SIG-M5 (cell line): Measurements from ENCODE around the gene OSBPL6.
"Not testable (repeated sequence)": the region's sequence is repeated elsewhere in the genome, so short reads cannot be mapped to it uniquely, and the experiment has no call there.

Experiments
- DNase-seq: peaks from one replicate; lab custom pipeline; 2025; lab: John Stamatoyannopoulos, UW

OSBPL6 gene

DNA sequence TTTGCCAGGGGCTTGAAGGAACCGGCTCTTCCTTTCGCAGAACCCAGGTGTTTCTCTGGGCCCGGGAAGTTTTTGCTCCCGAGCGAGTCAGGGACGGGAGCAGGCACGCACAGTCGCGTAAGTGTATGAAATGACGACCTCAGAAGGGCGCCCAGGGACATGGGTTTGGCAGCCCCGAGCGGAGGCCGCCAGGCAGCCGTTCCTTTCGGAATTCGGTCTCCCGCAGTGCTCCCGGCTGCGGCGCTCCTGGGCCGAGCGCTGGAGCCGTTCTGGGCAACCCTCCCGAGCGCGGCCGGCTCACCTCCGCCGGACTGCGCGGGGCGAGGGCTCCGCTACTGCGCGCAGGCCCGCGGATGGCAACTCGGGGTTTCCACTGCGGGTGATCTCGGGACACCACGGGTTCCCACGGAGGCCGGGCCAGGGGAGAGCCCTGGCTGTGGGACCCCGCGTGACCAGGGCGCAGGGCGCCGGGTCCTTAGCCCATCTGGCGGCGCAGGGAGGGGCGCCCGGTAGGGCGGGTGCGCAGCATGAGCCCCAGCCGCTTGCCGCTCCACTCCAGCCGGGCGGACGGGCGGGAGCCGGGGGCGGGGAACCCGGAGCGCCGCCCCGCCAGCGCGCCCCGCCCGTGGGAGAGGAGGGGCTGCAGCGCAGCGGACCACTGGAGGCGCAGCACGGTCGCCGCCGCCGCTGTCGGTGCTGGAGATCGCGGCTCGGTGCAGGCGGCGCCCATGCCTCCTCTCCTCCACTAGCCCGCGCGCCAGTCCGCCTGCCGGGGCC is at the start of gene OSBPL6:
Gene OSBPL6, plus strand, starts transcription at position 690 of the 777 bp plus-strand sequence. CDS start 111,673 bp downstream, outside the sequence.
- no peak for DNase-seq

DNA sequence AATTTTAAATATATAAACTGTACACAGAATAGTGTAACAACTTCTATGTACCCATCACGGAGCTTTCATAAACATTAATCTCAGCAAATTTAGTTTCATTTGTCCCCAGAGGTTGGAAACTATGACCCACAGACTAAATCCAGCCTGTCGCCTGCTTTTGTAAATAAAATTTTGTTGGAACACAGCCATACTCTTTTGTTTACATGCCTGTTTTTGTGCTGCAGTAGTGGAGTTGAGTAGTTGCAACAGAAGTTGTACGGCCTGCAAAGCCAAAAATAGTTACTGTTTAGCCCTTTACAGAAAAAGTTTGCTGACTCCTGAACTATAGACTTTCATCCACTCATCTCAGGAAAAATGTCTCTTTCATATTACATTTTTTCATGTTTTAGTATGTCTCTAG is 42.3 kb upstream of the OSBPL6 start:
- no peak for DNase-seq

DNA sequence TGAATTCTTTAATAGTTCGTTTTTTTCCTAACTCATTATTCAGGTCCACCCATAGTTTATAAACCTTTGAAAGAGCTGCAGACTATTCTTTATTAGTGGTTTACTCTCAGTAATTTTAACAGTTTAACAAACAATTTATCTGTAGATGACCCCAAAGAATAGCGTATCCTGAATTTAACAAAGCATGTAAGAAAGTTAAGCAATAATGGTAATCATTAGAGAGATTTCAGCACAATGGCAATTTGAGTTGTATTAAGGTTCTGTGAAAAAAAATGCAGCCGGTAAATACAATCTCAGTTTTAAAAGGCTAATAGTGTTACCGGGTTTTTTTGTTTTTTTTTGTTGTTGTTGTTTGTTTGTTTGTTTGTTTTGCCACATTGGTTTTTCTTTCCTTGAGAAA is 41.8 kb upstream of the OSBPL6 start:
- DNase-seq = no peak

DNA sequence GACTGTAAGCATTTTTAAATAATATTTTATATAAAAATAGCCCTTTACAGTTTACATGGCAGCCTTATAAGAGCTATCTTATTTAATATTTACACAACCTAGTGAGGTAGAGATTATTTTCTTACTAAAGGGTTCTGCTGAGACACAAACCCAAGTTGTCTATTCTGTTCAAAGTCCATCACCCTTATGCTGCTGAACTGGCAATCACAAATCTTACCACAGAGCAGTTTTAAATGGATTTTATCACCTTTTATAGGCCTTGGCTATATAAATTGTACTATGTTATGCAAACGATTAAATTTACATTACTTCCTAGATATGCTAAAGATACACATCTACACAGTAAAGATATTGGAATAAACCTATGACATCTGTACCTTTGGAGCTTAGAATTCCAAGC is 41.3 kb upstream of the OSBPL6 start:
- no peak for DNase-seq

DNA sequence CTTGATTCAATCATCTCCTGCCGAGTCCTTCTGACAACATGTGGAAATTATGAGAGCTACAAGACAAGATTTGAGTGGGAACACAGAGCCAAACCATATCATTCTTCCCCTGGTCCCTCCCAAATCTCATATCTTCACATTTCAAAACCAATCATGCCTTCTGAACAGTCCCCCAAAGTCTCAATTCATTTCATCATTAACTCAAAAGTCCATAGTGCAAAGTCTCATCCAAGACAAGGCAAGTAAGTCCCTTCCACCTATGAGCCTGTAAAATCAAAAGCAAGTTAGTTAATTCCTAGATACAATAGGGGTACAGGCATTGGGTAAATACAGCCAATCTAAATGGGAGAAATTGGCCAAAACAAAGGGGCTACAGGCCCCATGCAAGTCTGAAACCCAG is 40.4 kb upstream of the OSBPL6 start:
- DNase-seq = not testable (repeated sequence)

DNA sequence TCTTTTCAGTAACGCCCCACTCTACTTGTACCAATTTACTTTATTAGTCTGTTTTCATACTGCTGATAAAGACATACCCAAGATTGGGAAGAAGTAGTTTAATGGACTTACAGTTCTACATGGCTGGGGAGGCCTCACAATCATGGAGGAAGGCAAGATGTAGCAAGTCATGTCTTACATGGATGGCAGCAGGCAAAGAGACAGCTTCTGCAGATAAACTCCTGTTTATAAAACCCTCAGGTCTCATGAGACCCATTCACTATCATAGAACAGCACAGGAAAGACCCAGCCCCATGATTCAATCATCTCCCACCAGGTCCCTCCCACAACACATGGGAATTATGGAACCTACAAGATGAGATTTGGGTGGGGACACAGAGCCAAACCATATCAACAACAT is 38.8 kb upstream of the OSBPL6 start:
- DNase-seq = no peak

DNA sequence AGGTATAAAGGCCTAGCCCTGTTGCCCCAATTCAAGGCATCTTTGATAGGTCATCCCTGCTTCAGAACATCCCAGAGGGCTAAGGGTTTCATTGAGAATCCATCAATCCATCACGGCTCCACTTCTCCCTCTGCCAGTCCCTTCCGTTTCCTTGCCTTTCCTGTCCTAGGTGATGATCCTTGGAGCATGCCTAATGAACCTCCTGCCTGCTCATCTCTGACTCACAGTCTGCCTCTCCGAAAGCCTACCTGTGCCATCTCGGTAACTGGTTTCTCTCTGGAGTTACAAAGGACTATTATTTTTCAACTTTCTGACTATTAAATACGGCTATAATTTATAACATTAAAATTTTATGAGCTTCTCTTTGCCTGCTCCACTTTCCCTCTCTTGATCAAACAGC is 36.7 kb upstream of the OSBPL6 start:
- DNase-seq = no peak

DNA sequence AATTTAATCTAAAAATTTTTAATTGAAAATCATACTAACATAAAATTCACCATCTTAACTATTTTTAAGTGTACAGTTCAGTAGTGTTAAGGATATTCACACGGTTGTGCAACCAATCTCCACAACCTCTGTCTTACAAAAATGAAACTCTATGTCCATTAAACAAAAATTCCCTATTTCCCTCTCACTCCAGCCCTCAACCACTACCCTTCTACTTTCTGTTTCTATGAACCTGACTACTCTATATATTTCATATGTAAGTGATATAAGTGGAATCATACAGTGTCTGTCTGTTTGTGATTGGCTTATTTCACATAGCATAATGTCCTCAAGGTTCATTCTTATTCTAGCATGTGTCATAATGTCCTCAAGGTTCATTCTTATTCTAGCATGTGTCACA is 34.3 kb upstream of the OSBPL6 start:
- DNase-seq = no peak

DNA sequence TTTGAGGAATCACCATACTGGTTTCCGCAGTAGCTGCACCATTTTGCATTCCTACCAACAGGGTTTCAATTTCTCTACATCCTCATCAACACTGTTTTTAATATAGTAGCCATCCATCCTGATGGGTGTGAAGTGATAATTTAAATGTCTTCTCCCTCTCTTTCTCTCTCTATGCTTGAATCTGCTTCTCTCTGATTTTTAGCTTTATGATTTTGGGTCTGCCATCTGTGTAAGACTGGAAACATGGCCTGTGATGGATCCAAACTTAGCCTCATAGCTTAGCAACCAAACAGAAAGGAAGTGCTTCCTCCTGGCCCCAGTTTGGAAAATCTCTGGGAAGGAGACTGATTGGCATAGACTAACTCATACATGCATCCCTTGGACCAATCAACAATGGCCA is 33.7 kb upstream of the OSBPL6 start:
- no peak for DNase-seq

DNA sequence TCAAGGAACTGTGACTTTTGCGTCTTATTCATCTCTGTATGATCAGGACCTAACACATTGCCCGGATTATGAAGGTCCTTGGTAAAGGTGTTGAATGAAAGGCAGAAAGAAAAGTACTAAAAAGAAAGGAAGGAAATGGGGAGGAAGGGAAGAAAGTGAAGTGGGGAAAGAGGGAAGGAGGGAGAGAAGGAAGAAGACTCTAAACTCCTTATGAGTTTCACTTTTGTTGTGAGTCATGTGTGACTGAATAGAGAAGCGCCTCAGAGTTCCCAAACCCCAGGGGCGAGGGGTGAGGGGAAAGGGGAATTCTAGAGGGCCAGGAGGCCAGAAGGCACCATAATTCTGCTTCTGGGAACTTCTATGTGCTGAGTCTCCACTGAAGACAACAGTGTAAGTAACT is 30.9 kb upstream of the OSBPL6 start:
- DNase-seq = no peak

DNA sequence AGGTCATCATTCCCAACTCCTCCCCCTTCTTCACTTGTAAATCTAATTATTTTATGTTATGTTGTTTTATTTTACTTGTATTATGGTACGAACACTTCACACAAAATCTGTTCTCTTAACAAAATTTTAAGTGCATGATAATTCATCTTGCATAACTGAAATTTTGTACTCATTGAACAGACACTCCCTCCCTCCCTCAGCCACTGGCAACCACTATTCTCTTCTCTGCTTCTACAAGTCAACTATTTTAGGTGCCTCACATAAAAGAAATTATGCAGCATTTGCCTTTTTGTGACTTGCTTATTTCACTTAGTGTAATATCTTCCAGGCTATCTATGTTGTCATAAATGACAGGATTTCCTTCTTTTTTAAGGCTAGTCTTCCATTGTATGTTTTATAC is 30.4 kb upstream of the OSBPL6 start:
- no peak for DNase-seq

DNA sequence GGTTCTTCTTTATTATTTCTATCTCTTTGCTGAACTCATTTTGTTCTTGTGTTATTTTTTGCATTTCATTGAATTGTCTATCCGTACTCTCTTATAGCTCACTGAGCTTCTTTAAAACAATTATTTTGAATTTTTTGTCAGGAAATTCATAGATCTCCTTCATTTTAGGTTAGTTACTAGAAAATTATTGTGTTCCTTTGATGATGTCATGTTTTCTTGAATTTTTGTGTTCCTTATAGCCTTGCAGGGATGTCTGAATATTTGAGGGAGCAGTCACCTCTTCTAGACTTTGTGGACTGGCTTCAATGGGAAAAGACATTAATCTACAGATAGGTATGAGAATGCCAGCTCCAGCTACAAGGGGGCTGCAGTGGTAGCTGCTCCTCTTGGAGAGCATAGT is 20.7 kb upstream of the OSBPL6 start:
- DNase-seq = no peak

DNA sequence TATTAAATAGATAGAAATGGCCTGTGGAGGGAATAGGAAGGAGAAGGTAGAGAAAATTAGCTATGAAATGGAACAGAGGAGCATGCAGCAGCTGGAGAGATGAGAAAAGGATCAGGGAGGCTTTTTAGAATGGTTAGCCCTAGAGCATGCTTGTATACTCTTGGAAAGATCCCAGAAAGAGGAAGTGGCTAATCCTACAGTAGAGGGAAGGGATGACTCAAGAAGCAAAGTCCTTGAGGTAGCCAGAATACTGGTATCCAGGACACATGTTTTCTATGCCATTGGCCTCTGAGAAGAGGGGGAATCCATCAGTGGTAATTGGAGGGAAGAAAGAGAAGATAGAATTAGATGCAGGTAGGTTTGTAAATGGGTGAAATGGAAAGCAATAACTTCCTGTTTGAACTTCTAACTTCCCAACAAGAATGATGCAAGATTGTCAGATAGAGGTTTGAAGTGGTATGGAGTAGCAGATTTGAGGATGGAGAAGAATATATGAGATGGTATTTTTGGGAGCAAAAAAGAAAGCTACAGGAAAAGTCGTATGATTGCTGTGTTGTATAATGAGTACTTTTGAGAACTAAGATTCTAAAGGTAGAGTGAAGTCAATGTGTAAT is 17.1 kb upstream of the OSBPL6 start:
- DNase-seq = peak; percentile 19

DNA sequence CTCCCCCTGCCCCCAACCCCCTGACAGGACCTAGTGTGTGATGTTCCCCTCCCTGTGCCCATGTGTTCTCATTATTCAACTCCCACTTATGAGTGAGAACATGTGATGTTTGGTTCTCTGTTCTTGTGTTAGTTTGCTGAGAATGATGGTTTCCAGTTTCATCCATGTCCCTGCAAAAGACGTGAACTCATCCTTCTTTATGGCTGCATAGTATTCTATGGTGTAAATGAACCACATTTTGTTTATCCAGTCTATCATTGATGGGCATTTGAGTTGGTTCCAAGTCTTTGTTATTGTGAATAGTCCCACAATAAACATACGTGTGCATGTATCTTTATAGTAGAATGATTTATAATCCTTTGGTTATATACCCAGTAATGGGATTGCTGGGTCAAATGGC is 13.7 kb upstream of the OSBPL6 start:
- not testable (repeated sequence) for DNase-seq

DNA sequence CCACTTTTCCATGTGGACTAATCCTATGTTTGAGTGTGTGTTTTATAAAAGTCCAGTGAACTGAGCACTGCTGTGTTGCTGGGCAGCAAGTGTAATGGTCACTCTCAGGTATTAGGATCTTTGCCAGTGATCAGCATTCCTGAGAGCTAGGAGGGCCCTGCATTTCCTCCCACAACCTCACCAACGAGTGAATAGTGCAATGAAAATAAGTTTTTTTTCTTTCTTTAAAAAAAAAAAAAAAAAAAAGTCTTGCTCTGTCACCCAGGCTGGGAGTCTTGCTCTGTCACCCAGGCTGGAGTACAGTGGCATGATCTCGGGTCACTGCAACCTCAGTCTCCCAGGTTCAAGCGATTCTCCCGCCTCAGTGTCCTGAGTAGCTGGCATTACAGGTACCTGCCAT is 6.5 kb upstream of the OSBPL6 start:
- DNase-seq = no peak

DNA sequence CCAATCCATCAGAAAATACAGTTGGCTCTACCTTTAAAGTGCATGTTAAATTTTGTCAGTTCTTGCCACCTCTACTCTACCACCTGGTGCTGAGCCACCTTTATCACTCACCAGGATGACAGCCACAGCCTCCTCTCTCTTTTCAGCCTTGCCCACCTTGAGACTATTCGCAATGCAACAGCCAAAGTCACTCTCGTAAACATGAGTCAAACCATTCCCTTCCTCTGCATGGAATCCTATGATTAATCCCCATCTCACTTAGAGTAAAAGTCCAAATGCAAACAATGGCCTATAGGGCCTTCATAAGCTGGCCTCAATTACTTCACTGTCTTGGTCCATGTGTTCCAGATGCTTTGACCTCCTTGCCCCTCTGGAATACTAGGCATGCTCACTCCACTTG is 5.8 kb upstream of the OSBPL6 start:
- no peak for DNase-seq

DNA sequence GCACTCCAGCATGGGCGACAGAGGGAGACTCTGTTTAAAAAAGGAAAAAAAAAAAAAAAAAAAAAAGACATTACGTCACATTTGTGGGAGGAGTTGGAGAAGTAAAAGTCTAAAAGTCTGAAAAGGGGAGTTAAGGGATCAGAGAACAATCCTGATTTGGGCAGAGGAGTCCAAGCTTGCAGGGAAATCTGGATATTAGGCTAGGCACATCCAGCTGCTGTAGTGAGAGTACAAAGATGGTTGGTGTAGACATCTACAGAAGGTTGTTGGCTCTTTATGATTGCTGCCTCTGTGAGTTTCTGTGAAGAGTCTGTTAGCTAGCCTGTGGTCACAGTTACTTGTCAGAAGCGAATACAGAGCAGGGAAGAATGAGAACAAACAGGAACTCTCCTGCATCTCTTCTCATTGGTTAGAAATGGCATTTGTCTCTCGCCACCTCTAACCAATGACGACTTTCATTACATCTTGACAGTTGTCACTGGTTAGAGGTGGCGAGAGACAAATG is 3.3 kb upstream of the OSBPL6 start:
- no peak for DNase-seq

DNA sequence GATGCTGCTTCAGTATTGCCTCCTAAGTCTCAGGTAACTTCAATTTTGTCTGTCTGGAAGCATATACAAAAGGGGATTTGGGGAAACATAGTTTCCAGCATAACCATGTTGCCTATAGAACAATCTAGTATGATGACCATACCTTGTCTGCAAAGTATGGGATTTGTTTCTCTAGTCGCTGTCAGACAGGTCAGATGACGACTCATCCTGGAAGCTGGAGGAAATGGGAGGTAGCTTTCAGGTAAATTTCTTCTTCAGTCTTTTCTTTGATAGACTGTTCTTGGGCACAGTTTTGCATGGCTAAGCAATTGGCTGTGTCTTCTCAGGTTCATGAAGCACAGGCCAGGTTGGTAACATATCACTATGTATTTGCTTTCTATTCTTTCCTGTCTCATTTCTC is 2.8 kb upstream of the OSBPL6 start:
- DNase-seq = no peak

DNA sequence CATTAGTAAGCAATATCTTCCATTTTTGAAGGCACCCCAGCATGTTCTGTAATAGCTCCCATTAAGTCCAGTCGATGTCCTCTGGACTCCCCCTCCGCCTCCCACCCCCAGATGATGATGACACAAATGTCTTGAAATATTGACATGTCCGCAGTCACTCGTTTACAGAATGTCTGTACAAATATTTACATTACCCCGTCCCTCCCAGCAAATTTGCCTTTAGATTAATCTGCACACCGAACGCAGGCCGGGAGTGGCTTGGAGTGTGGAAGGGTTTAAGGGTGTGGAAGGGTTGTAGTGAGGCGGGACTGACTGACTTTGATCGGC is 853 bp upstream of the OSBPL6 start:
- DNase-seq = no peak

DNA sequence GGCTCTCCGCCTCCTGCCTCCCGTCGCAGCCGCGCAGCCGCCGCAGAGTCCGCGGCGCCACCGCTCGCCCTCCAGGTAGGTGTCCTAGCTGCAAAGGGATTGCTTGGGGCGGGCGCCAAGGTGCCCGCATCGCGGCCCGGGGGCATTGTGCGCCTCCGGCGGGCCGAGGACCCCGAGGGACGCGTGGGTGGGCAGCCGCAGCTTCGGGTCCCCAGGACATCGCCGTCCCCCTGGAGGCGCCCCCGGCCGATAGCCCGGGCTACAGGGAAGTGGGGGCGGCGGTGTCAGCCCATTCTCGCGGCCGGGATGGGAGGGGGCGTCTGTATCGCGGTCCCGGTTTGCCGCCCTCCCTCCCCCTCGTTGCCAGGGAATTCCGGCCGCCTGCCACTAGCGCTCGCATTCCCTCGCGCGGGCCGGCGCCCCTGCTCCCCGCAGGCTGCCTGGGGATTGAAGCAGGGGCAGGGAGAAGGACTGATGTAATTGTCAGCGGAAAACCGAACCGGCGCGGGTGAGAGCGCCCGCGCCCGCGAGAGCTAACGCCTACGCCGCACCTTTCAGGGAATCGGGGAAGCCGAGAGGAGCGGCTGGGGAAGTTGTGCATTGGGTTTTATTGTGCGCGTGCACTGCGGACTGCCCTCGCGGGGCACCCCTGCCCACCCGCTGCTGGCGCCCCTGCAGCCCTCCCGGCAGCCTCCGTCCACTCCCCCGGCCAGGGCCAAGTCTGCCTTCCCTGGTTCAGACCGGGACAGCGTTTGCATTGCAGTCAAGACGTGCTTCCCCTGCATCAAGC is 483 bp downstream of the OSBPL6 start:
- DNase-seq = no peak

DNA sequence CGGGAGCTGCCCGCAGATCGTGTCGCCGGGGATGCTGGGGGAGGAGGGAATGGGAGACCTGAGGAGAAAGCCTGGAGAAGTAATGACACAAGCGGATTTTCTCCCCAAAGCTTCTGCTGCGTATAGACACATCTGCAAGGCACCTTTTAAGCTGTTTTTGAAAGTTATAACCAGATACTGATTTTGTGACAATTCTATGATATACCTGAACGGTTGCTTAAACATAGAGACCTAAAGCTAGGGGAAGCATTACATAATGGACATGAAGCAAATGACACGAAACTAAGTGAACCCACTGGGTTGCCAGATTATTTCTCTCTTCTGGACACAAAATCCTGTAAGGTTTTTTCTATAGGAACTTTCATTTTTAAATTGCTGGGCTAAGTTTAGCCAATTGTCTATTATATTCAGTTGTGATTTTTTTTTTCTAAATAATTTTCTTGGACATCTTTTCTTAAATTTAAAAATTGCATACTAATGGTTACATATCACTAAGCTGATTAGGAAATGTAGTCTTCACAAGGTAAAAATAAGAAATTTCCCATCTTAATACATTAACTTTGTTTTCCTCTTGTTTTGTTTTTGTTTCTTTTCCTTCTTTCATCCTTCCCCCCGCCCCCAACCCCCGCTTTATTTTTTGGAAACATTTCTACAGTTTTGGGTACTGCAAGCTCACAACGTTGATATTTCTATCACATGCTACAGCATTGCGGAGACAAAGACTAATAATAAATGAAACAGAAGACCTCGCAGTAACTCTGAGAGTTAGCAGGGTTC is 1.3 kb downstream of the OSBPL6 start:
- DNase-seq = no peak

DNA sequence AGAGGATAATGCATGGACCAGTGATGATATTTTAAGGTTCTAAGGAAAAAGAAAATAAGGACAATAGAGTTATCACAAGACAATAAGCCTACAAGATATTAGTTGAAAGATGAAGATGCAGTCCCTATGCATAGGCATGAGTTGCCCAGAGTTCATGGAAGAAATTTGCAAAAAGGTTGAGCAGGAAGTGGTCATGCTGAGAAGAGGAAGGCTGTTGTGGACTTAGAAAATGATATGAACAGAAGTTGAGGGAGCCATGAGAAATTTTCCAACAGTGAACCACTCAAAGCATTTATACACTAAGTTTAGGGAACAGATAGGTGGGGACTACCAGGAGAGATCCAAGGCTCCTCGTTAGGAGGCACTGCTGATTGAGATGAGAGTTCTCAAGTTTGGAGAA is 3.5 kb downstream of the OSBPL6 start:
- no peak for DNase-seq
